Stimulated activated CD8-positive, alpha-beta memory T cell treated with anti-CD3 and anti-CD28 coated beads, Interleukin-15, amount 100 ng/mL, for 24 hours (primary cell): ENCODE results near the gene MGAT5.
A peak's percentile ranks its signal among the peaks of the same experiment; 100 is the strongest.

ENCODE experiments used
- DNase-seq: peaks from one replicate; pipeline ENCODE4 v3.0.0-alpha.2; 2020; ENCODE audit warnings: low read depth

Gene MGAT5

GRCh38 chr2:134398300-134398699 lies 144.4 kb downstream of the MGAT5 start:
- DNase-seq = no peak

DNA sequence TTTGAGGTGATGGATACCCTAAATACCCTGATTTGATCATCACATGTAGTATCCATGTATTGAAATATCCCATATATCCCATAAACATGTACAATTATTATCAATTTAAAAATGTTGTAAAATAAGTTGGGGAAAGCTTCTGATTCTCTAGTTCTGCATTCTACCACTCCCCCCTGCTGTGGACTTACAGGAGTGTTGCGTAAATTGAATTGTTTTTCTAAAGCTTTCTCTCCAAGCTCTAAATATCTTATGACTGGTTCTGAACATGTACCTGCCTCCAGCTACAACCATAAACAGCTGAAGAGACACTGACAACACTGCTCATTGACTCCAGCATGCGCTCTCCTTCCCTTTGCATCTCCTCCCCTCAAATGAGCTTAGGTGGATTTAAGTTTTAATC lies 145.2 kb downstream of the MGAT5 start:
- DNase-seq = no peak

GRCh38 chr2:134401081-134401497 lies 147.2 kb downstream of the MGAT5 start:
- DNase-seq = no peak

GRCh38 chr2:134401789-134402188 lies 147.9 kb downstream of the MGAT5 start:
- DNase-seq = no peak

GRCh38 chr2:134402410-134402809 lies 148.5 kb downstream of the MGAT5 start:
- no peak for DNase-seq

DNA sequence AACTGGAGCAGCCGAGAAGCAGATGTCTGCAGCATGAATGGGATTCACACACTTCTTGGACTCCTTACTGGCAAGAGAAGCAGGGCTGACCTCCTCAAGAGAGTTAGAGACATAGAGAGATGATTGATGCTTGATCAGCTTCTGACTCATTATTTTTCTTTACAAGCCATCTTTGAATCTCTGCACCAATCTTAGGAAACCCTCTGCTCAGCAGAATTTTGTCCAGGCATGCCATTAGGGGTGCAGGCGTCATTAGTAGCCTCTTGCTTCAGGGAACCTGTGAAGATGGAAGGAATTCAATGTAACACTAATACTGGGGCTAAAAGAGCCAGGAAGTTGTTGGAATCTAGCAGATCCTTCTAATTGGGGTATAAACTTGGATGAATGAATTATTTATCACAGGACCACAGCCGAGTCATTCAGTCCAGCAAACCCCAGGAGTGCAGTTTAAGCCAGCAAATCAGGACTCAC lies 151.8 kb downstream of the MGAT5 start:
- no peak for DNase-seq

- DNase-seq = no peak
Measured at GRCh38 chr2:134406311-134406710, 152.4 kb downstream of the MGAT5 start.

- DNase-seq = no peak
Measured at GRCh38 chr2:134406736-134407135, 152.9 kb downstream of the MGAT5 start.

DNA sequence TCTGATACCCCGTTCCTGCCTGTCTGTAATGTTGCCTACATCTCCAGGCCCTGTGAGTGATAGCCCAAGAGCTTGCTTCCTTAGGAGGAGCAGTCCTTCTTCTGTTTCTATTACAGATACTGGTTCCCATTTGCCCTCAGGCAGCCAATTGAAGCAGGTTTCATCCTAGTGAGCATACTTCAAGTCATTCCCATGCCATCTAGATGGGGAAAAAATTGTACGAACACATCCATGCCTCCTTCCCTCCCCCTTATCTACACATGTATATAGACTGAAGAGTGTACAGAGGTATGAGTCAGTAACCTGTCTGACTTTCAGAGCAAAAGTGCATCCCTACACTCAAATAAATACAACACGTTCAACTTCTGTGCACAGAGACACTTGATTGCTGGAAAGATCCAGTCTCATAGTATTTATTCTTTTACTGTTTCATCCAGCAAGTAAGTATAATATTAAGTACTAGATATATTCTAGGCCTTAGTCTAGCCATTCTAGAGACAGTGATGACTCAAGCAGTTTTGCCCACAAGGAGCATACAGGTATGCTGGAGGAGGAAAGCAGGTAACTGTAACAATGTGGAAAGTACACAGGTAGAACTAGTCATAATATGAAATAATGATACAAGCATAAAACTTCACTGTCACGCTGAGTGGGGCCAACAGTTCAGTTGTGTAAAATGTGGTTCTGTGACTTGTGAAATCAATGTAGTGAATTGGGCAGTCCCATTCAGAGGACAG lies 153.4 kb downstream of the MGAT5 start:
- DNase-seq = no peak

- no peak for DNase-seq
Measured at GRCh38 chr2:134408386-134408785, 154.5 kb downstream of the MGAT5 start.

DNA sequence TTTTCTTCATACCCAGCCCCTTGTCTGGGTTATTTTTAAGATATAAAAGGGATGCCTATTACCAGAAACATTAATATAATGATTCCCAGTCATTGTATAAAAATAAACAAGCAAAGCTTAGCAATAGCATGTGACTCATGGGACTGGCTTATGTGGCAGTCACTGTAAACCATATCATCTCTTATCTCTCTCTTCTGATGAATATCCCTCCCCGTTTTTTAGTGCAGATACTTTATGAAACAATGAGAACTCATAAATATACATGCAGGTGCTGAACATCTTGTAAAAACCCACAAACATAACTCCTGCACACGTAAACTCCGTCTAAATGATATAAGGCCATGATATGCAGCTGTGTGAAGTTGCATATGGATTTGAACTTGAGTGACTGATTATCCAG lies 154.9 kb downstream of the MGAT5 start:
- DNase-seq = no peak

DNA sequence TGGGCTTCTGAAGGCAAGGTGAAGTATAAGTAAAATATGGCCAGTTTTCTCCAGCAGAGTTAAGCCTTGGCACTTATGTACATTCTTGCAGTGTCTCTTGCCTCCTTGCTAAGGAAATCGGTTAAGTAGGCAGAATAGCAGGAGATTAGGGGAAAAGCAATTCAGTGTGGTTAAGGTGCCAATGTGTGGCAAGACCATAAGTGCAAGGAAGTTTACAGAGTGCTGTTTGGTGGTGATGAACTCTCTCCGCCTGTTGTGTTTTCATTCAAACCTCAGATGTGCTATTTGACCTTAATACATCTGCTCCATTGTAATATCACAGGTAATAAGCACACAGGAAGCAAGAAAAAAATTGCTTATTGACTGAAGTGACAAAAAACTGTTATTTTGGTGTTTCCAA lies 156.1 kb downstream of the MGAT5 start:
- no peak for DNase-seq

- DNase-seq = no peak
Measured at GRCh38 chr2:134410831-134411231, 157.0 kb downstream of the MGAT5 start.

DNA sequence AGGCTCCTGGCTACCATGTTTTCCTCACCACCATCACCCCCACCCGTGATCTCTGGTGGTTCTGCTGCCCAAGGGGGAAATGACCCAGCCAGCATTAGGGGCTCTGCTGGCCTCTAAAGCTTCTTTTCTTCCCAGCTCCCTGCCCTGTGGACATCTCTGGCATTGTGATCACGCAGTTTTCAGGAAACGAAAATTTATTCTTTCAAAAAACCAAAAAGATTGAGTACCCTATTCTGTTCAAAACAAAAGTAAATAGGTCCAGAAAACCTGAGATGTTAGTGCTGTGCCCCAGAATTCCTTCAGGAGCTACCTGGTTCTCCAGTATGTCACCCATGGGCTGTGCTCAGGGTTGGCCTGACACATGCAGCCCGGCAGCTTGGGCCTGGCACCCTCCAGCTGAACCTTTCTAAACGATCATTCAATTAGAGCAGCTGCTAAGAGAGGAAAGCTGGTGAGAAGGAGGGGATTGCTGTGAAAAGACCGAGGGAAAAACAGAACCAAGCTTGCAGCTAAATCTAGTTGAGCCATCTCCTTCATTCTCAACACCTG lies 157.5 kb downstream of the MGAT5 start:
- no peak for DNase-seq

DNA sequence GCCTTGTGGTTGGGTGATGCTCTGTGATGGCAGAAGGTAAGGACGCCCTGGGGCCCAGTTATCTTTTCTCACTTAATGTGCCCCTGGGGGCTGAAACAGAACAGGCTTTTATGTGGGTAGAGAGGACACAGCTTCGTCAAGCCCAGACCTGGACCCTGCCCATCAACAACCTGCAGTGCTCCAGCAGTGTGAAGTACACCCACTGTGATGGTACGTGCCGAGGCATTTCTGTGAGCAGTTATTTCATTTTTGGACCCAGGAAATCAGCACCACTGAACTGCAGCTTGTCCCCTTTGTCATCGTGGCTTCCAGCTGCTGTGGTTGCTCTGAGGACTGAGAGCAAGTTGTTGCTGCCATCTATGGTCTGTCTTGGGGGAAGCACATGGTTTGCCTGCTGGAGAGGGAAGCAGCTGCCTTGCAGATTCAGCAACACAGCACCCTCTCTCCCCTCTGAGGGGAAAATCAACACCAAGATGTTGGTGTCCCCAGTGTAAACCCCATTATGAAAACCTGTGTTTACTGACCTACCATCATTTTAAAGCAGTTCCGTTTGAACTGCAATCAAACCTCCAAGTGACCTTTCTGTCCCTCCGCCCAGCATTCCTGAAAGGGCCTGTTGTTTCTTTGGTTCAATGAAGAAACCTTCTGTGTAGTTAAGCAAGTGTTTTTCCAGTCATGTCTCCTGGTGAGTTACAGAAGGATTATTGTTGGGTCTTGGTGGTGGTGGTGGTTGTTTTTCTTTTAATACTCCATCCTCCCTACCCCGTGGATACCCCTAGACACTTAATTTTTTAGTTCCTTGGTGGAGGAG lies 158.2 kb downstream of the MGAT5 start:
- DNase-seq = peak; percentile 6

- no peak for DNase-seq
Measured at GRCh38 chr2:134412639-134412999, 158.7 kb downstream of the MGAT5 start.

- DNase-seq = no peak
Measured at GRCh38 chr2:134413430-134413829, 159.6 kb downstream of the MGAT5 start.

- no peak for DNase-seq
Measured at GRCh38 chr2:134413912-134414311, 160.0 kb downstream of the MGAT5 start.

DNA sequence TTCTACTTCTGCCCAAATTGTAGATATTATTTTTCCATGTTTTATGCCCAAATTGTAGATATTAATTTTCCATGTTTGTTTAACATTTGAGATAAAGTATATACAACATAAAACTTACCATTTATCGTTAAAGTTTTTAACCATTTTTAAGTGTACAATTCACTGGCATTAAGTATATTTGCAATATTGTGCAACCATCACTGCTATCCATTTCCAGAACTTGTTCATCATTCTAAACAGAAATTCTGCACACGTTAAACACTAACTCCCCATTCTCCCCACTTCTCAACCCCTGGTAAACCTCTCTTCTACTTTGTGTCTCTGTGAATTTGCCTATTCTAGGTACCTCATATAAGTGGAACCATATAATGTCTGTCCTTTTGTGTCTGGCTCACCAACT lies 162.1 kb downstream of the MGAT5 start:
- no peak for DNase-seq

DNA sequence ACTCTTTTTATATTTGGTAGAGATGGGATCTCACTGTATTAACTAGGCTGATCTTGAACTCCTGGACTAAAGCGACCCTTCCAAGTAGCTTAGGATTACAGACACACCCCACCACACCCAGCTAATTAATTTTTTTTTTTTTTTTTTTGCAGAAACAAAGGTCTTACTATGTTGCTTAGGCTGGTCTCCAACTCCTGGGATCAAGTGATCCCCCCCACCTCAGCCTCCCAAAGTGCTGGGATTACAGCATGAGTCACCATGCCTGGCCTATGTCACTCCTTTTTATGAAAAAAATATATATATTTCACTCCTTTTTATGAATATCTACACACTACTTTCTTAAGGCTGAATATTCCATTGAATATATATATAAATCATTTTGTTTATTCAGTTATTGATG lies 162.8 kb downstream of the MGAT5 start:
- no peak for DNase-seq

DNA sequence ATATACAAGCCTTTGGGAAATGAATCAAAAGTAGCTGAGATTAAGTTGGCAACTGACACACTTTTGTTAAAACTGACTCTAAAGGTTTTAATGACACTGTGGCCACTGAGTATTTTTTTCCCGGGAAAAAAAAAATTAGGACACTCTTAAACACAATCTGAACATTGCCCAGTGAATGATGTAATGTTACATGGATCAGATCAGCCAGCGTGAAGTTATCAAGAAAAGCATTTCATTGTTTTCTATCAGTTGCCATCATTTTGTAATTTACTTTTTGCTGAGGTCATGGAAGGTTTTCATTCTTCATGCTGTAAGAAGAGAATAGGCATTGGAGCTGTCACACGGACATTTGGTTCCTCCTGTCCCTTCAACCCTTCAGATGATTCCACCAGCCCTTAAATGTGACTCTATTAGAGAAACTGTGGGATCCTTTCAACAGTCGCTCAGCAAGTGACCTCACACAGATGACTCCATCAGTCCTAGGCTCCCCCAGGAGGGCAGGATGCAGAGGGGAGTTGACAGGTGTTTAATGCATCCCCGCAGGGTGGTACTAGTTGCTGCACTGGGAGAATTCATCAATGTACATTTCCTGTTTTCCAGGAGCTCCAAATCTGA lies 164.2 kb downstream of the MGAT5 start:
- no peak for DNase-seq

GRCh38 chr2:134420259-134420658 lies 166.4 kb downstream of the MGAT5 start:
- no peak for DNase-seq

GRCh38 chr2:134420920-134421319 lies 167.0 kb downstream of the MGAT5 start:
- no peak for DNase-seq
